HG03469 (cell line): ENCODE results near the gene NRAP.

Experiments used
- ATAC-seq: cut with Tn5 transposase; IDR thresholded peaks from one replicate; pipeline ENCODE4 v1.9.1; 2021; ENCODE audit warnings: mild to moderate bottlenecking, moderate library complexity, moderate number of reproducible peaks; ENCODE audit not compliant: unreplicated experiment

NRAP gene

GRCh38 chr10:113539789-113540188 lies 124.1 kb downstream of the NRAP start:
- ATAC-seq, result no peak
